Esophagus muscularis mucosa (tissue), 2 donors: ENCODE results near the gene GNAO1.

ENCODE experiments used
- POLR2A ChIP-seq: fragments of 450-650 bp; IDR thresholded peaks from one replicate; pipeline ENCODE4 v1.6.1; 2017; ENCODE audit warnings: antibody characterized with exemption, moderate library complexity, mild to moderate bottlenecking, low read depth
- POLR2AphosphoS5 ChIP-seq, 2 donors: sonication (generic); formaldehyde crosslinking; IDR thresholded peaks; one replicate each; pipeline ENCODE4 v1.6.1; 2017; ENCODE audit warnings: antibody characterized with exemption in 2 of 2

GRCh38 chr16:56347166-56347565 lies 155.9 kb downstream of the GNAO1 start:
- TF ChIP-seq POLR2A (no peak), POLR2AphosphoS5 (IDR thresholded peaks at IDR 0.05) (no peak)
